Ectodermal cell (in vitro differentiated cells): ENCODE results near the gene ETV6.

Source experiments
- H3K27ac ChIP-seq: 2 replicates; pipeline ENCODE4 v1.7.0; 2013; ENCODE audit warnings: mild to moderate bottlenecking, low read depth, low read length; ENCODE audit not compliant: insufficient read depth, poor library complexity, severe bottlenecking
- H3K27me3 ChIP-seq: 2 replicates; pipeline ENCODE4 v1.7.0; 2013; ENCODE audit warnings: mild to moderate bottlenecking, low read length; ENCODE audit not compliant: insufficient read depth, control insufficient read depth, poor library complexity, severe bottlenecking
- H3K36me3 ChIP-seq: one replicate; pipeline ENCODE4 v1.7.0; 2013; ENCODE audit warnings: low read length; ENCODE audit not compliant: control insufficient read depth, insufficient read depth
- H3K4me1 ChIP-seq: one replicate; pipeline ENCODE4 v1.7.0; 2013; ENCODE audit warnings: low read length; ENCODE audit not compliant: control insufficient read depth, insufficient read depth
- H3K4me3 ChIP-seq: 2 replicates; pipeline ENCODE4 v1.7.0; 2013; ENCODE audit warnings: low read depth, low read length, control low read depth; ENCODE audit not compliant: insufficient read depth
- H3K9me3 ChIP-seq: 2 replicates; pipeline ENCODE4 v1.7.0; 2013; ENCODE audit warnings: mild to moderate bottlenecking, low read length, moderate library complexity; ENCODE audit not compliant: control insufficient read depth
- WGBS, 2 experiments: methylation state at CpG; one replicate each; pipeline ENCODE4 v1.1.7; 2013; ENCODE audit warnings: missing lambda C conversion rate in 2 of 2; 5-methylcytosine and 5-hydroxymethylcytosine counted together

The ETV6 gene

DNA sequence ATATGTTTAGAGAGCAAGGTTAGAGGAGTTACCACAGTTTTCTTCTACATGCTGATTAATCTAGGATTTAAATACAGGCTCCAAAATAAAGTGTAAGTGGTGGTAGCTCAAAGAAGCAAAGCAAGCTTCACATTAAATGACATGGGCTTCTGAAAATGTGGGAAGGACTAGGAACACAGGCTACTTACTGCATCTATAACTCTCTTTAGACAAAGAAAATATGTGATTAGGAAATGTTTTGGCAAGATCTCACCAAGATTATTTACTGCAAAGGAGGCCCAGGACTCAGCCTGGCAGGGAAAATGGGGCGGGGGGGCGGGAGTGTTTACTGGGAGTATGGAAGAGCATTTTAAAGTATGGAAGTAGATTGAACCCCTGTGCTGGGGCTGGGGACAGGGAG, 39.4 kb downstream of the ETV6 start:
- 96 to 100% methylated on average over 2 of the region's 2 CpGs for WGBS, 2 experiments
- H3K4me3 ChIP-seq = no peak overlapping the region
- no peak overlapping the region for H3K27ac ChIP-seq
- no peaks in the 10 kb centered on the region for H3K27me3 ChIP-seq
- no peaks in the 10 kb centered on the region for H3K9me3 ChIP-seq
- no peaks in the 10 kb centered on the region for H3K36me3 ChIP-seq
- H3K4me1 ChIP-seq = no peaks in the 10 kb centered on the region

- 92 to 93% methylated on average over 9 to 10 of the region's 10 CpGs for WGBS, 2 experiments
- Histone ChIP-seq H3K9me3 (no peaks in the 10 kb centered on the region), H3K36me3 (no peaks in the 10 kb centered on the region), H3K27ac (no peak overlapping the region), H3K4me1 (no peaks in the 10 kb centered on the region), H3K27me3 (no peaks in the 10 kb centered on the region), H3K4me3 (no peak overlapping the region)
Observed at GRCh38 chr12:11689591-11690186, 40.2 kb downstream of the ETV6 start.

DNA sequence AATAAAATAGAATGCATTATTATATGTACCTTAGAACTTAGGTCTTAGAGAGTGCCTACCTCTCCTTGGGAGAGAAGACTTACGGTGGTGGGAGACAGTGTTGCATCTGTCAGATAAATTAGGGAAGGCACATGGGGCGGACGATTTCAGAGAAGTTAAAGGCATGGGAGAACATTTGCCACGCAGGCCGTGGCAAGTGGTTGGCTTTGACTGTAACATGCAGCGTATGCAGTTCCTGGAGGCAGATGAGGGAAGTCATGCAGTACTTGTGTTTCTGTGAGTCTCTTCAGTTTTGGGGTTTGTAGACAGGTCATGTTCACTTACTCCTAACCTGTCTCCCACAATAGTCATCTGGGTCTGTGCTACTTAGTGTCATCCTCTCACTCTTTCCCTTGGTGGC, 43.6 kb downstream of the ETV6 start:
- Histone ChIP-seq H3K4me1 (no peaks in the 10 kb centered on the region), H3K36me3 (no peaks in the 10 kb centered on the region)
- 94 to 97% methylated on average over 6 of the region's 6 CpGs for WGBS, 2 experiments

DNA sequence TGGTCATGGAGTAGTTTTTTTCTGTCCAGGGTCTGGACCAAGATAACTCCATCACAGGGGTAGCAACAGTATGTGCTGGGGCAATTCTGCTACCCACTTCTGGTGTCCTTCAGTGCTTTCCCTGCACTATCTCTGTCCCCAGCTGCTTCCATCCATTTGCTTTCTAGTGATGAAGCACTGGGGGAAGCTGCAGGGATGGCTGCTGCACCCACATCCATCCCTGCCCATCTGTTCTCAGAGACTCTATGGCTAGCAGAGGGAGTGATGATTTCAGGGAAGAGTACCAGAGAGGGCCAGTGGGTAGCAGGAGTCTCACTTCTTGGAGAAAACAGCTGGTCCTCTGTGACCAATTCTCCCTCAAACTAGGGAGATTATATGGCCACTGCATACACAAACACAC, 44.1 kb downstream of the ETV6 start:
- Histone ChIP-seq H3K27me3 (no peaks in the 10 kb centered on the region), H3K27ac (no peak overlapping the region), H3K9me3 (no peaks in the 10 kb centered on the region), H3K4me1 (no peaks in the 10 kb centered on the region), H3K36me3 (no peaks in the 10 kb centered on the region), H3K4me3 (no peak overlapping the region)

More for the DNA sequence above, 43.6 kb downstream of the ETV6 start:
- H3K27me3 ChIP-seq = no peaks in the 10 kb centered on the region
- H3K9me3 ChIP-seq = no peaks in the 10 kb centered on the region
- no peak overlapping the region for H3K27ac ChIP-seq
- no peak overlapping the region for H3K4me3 ChIP-seq

GRCh38 chr12:11694528-11694927, 45.1 kb downstream of the ETV6 start:
- Histone ChIP-seq H3K27me3 (no peaks in the 10 kb centered on the region), H3K4me3 (no peak overlapping the region), H3K27ac (no peak overlapping the region), H3K36me3 (no peaks in the 10 kb centered on the region), H3K9me3 (no peaks in the 10 kb centered on the region), H3K4me1 (no peaks in the 10 kb centered on the region)
- WGBS, 2 experiments = 77 to 79% methylated on average over 5 of the region's 5 CpGs

DNA sequence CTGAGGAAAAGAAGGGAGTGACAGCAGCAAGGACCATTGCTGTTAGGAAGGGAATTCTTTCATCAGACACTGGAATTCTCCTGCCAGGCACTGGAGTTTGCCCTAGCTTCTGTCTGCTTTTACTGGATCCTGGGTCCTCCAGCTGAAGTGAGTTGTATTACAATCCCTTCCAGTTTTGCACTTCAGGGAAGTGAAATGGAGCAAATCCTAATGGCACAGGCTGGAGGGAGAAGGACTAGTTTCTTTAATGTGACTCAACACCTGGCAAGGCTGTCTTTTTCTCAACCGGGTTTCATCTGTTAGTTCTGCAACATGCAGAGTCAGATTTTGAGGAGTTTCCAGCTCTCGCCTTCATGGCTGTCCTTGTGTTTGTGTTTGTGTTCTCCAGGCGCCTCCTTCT, 45.8 kb downstream of the ETV6 start:
- no peak overlapping the region for H3K4me3 ChIP-seq
- WGBS, 2 experiments = 90 to 94% methylated on average over 3 of the region's 3 CpGs

DNA sequence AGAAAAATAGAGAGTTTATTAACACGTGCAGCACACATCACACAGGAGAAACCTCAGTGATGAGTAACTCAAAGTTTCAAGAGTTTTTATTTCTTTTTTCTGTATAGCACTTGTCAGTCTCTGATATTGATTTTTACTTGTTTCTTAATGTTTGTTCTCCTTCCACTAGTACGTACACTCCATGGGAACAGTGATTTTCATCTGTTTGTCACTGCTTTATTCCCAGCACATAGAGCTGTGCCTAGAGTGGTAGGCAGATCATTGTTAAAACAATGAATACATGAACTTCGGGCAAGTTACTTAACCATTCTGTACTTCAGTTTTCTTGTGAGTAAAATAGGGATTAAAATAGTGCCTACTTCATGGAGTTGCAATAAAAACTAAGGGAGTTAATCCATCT, 46.6 kb downstream of the ETV6 start:
- Histone ChIP-seq H3K27me3 (no peaks in the 10 kb centered on the region), H3K27ac (no peak overlapping the region), H3K4me3 (no peak overlapping the region), H3K36me3 (no peaks in the 10 kb centered on the region), H3K4me1 (peaks cover 4% of the 10 kb centered on the region), H3K9me3 (no peaks in the 10 kb centered on the region)
- 93 to 97% methylated on average over 2 to 3 of the region's 3 CpGs for WGBS, 2 experiments

More for the DNA sequence above, 45.8 kb downstream of the ETV6 start:
- Histone ChIP-seq H3K27me3 (no peaks in the 10 kb centered on the region), H3K36me3 (no peaks in the 10 kb centered on the region), H3K4me1 (no peaks in the 10 kb centered on the region), H3K27ac (peak overlapping the region; percentile 28), H3K9me3 (no peaks in the 10 kb centered on the region)

DNA sequence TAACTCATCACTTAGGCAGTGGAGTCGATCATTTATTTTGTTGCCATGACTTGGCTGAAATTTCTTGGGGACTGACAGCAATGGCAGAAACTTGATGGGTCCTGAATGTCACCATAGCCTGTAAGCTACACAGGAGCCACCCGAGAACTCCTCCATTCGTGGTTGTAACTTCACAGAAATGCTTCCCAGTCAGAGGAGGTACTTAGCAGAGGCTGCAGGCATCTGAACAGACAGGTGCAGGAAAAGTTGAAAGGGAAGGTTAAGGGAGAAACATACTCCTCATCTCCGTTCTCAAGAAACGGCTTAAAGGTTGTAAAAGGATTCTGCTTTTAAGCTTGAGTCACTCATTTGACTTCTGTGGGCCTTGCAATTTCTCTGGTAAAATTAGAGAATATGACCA, 47.7 kb downstream of the ETV6 start:
- H3K4me3 ChIP-seq = no peak overlapping the region
- H3K27ac ChIP-seq = no peak overlapping the region
- H3K9me3 ChIP-seq = no peaks in the 10 kb centered on the region
- H3K36me3 ChIP-seq = no peaks in the 10 kb centered on the region
- WGBS, 2 experiments = 95 to 96% methylated on average over 5 of the region's 5 CpGs
- H3K27me3 ChIP-seq = no peaks in the 10 kb centered on the region
- peaks cover 4% of the 10 kb centered on the region for H3K4me1 ChIP-seq

DNA sequence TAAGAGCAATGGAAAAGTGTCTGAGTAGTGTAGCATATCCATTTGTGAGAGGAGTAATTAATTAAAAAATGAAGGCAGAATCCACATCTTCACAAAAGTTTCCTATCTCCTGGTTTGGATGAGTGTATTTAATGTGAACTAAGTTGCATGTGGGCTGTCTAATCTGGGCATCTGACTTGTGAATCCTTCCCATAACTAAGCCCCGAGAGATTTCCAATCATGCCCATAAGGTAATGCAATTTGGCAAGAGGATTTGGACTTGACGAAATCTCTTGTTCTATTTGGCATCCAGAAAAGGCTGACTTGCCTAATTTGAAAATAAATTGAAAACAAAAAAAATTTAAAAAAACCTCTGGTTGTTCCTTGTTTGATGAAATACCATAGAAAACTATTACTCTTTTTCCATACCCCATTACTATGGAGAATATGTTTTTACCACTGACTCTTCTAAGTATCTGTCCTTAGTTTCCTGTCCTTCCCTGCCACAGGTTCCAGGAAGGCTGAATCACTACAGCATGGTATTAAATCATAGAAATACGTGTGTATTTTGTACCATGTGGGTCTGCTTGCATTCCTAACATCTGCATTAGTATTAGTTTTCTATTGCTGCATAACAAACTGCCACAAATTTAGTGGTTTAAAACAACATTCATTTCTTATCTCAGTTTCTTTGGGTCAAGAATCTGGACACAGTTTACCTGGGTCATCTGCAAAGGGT, 48.4 kb downstream of the ETV6 start:
- Histone ChIP-seq H3K36me3 (no peaks in the 10 kb centered on the region), H3K27ac (no peak overlapping the region), H3K4me3 (no peak overlapping the region), H3K4me1 (peaks cover 4% of the 10 kb centered on the region), H3K27me3 (no peaks in the 10 kb centered on the region), H3K9me3 (no peaks in the 10 kb centered on the region)
- WGBS, 2 experiments = 94 to 98% methylated on average over 3 of the region's 3 CpGs

- WGBS, 2 experiments = 98% methylated on average over 2 of the region's 2 CpGs
- peaks cover 4% of the 10 kb centered on the region for H3K4me1 ChIP-seq
Observed at GRCh38 chr12:11698729-11699128, 49.3 kb downstream of the ETV6 start.

More at GRCh38 chr12:11698729-11699128, 49.3 kb downstream of the ETV6 start:
- Histone ChIP-seq H3K9me3 (no peaks in the 10 kb centered on the region), H3K36me3 (no peaks in the 10 kb centered on the region), H3K27ac (no peak overlapping the region), H3K4me3 (no peak overlapping the region), H3K27me3 (no peaks in the 10 kb centered on the region)
